Measurements from ENCODE around the gene PRR23E. TPM values are rescaled to one million over a fixed set of nuclear protein-coding genes. Genes with fewer than 3 reads are reported as not detected.

The PRR23E gene
- total and polyA plus RNA-seq, 12 donors = not detected

GRCh38 chr3:127161973-127162579 lies 30.9 kb upstream of the PRR23E start:
- no peak for DNase-seq
- TF ChIP-seq POLR2A (IDR thresholded peaks at IDR 0.05) (no peak), CTCF (IDR thresholded peaks at IDR 0.05) (no peak)
- WGBS, 4 donors = 56 to 82% (median 74%) methylated on average over 2 of the region's 2 CpGs
- Histone ChIP-seq H3K27ac (no peak overlapping the region), H3K4me1 (replicated peaks in 1 of 2) (no peaks in the 10 kb centered on the region), H3K36me3 (replicated peaks in 1 of 2) (no peaks in the 10 kb centered on the region), H3K4me3 (no peak overlapping the region), H3K9me3 (replicated peaks in 1 of 3) (no peaks in the 10 kb centered on the region), H3K27me3 (peaks cover 5% of the 10 kb centered on the region)
- intact Hi-C loops (cut with DNase I) = no loop called here

- WGBS, 4 donors = 43 to 51% (median 45%) methylated on average over 15 of the region's 15 CpGs
- Histone ChIP-seq H3K27ac (no peak overlapping the region), H3K4me3 (no peak overlapping the region), H3K4me1 (replicated peaks in 1 of 2) (no peaks in the 10 kb centered on the region), H3K36me3 (replicated peaks in 1 of 2) (no peaks in the 10 kb centered on the region), H3K27me3 (peaks cover 5% of the 10 kb centered on the region), H3K9me3 (replicated peaks in 1 of 3) (no peaks in the 10 kb centered on the region)
- DNase-seq = peak in 1 of 7 donors; percentile 46
- no peak for TF ChIP-seq POLR2A (IDR thresholded peaks at IDR 0.05)
- no peak for TF ChIP-seq CTCF (IDR thresholded peaks at IDR 0.05)
- intact Hi-C loops (cut with DNase I) = no loop called here
These were observed 29.8 kb upstream of the PRR23E start for GRCh38 chr3:127162947-127163645.

GRCh38 chr3:127164615-127165014 lies 28.3 kb upstream of the PRR23E start:
- Histone ChIP-seq H3K4me3 (no peak overlapping the region), H3K27ac (no peak overlapping the region), H3K4me1 (replicated peaks in 1 of 2) (no peaks in the 10 kb centered on the region), H3K9me3 (replicated peaks in 1 of 3) (no peaks in the 10 kb centered on the region), H3K27me3 (no peaks in the 10 kb centered on the region), H3K36me3 (replicated peaks in 1 of 2) (no peaks in the 10 kb centered on the region)
- no peak for DNase-seq
- no peak for TF ChIP-seq POLR2A (IDR thresholded peaks at IDR 0.05)
- no peak for TF ChIP-seq CTCF (IDR thresholded peaks at IDR 0.05)
- 55 to 75% (median 65%) methylated on average over 5 of the region's 5 CpGs for WGBS, 4 donors
- intact Hi-C loops (cut with DNase I) = no loop called here

- no peak overlapping the region for H3K27ac ChIP-seq
- intact Hi-C loops (cut with DNase I) = no loop called here
These were observed 27.9 kb upstream of the PRR23E start for GRCh38 chr3:127165036-127165435.

More at GRCh38 chr3:127165036-127165435, 27.9 kb upstream of the PRR23E start:
- TF ChIP-seq POLR2A (IDR thresholded peaks at IDR 0.05) (no peak), CTCF (IDR thresholded peaks at IDR 0.05) (no peak)
- Histone ChIP-seq H3K9me3 (replicated peaks in 1 of 3) (no peaks in the 10 kb centered on the region), H3K27me3 (no peaks in the 10 kb centered on the region), H3K36me3 (replicated peaks in 1 of 2) (no peaks in the 10 kb centered on the region), H3K4me3 (no peak overlapping the region), H3K4me1 (replicated peaks in 1 of 2) (no peaks in the 10 kb centered on the region)
- 60 to 70% (median 65%) methylated on average over 1 to 2 of the region's 2 CpGs; no CpG with 5 or more reads in 1 of the 4 donors for WGBS, 4 donors
- no peak for DNase-seq
